HEK293T (cell line): ENCODE results near the gene GFPT2.

Experiments used
- BHLHE40 ChIP-seq: fragments of 450-650 bp; IDR thresholded peaks from 2 replicates; pipeline ENCODE4 v1.6.1; 2016; ENCODE audit warnings: mild to moderate bottlenecking, moderate library complexity, borderline replicate concordance
- ELF4 ChIP-seq: fragments of 450-650 bp; IDR thresholded peaks from 2 replicates; pipeline ENCODE4 v1.6.1; 2017; ENCODE audit warnings: antibody characterized with exemption

DNA sequence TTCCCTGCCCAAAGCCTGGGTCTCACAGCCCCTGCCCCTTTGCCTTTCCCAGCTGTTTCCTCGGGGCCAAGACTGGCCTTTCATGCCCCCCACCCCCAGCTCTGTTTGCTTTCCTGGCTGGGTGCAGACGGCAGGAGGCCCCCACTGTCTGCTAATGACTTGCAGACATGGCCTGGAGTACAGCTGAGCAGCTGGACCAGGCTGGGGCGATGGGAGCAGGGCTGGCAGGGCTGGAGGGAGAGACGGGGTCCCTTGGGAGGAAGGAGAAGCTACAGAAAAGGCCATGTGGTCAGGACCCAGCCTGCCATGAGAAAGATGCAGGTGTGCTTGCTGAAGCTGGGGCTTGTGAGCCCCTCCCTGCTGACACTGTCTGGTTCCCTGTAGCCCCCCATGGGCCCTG, 28.3 kb upstream of the GFPT2 start:
- no peak for TF ChIP-seq ELF4
- TF ChIP-seq BHLHE40, result no peak
